Left ventricle myocardium inferior (tissue), 1 donor: ENCODE data around the gene APEX1. TPM values are rescaled to one million over a fixed set of nuclear protein-coding genes. Genes with fewer than 3 reads are reported as not detected.

Source experiments
- DNase-seq: peaks from one replicate; pipeline ENCODE4 v3.0.0-alpha.2; 2020
- H3K27ac ChIP-seq: fragments of 200-600 bp; replicated peaks from 2 replicates; pipeline ENCODE4 v1.8.0; 2021
- H3K27me3 ChIP-seq: fragments of 200-600 bp; 2 replicates; pipeline ENCODE4 v1.8.0; 2021; ENCODE audit warnings: low read depth
- H3K36me3 ChIP-seq: fragments of 200-600 bp; 2 replicates; pipeline ENCODE4 v1.8.0; 2021
- H3K4me1 ChIP-seq: fragments of 200-600 bp; 2 replicates; pipeline ENCODE4 v1.8.0; 2021
- H3K4me3 ChIP-seq: fragments of 200-600 bp; 2 replicates; pipeline ENCODE4 v1.8.0; 2021; ENCODE audit warnings: mild to moderate bottlenecking, moderate library complexity
- H3K9me3 ChIP-seq: fragments of 200-600 bp; replicated peaks from 2 replicates; pipeline ENCODE4 v1.8.0; 2021
- intact Hi-C: fragments of 100-400 bp; cut with micrococcal nuclease; formaldehyde crosslinking; loops from one replicate; pipeline ENCODE4 v1.11.0; 2022
- long read RNA-seq: library from polyadenylated mRNA; unstranded; transcript quantifications from one replicate; pipeline ENCODE4 v2.0.0, GENCODE V29; 2021
- total RNA-seq: library from RNA; stranded (reverse); fragmentation: NEBNext Ultra II Directional; extraction: Animal tissue kit (Norgen Biotek cat#: 25700); gene quantifications from one replicate; pipeline ENCODE4 v1.2.1, GENCODE V29; 2021
- TF ChIP-seq, protein P1 (sequence below): fragments of 200-600 bp; IDR thresholded peaks from 2 replicates; pipeline ENCODE4 v1.8.0; 2021; ENCODE audit warnings: antibody characterized with exemption, mild to moderate bottlenecking, borderline replicate concordance
- donor health status: DM: no; HTN: yes; CAD: no; lungs with severe emphysema.

Gene APEX1
- 75.0 TPM for total RNA-seq
- long read RNA-seq, transcript APEX1-202 (5 exons, 1,387 nt): minor isoform, 6 of 92 reads
- long read RNA-seq, transcript APEX1-201 (5 exons, 1,484 nt): major isoform, 63 of 92 reads
- long read RNA-seq, transcript APEX1-210 (5 exons, 1,437 nt): minor isoform, 9 of 92 reads
- long read RNA-seq, partial matches to known transcripts: 0 of 92 reads
- long read RNA-seq, other reads (novel, unspliced or antisense): 7 of 92 reads

GRCh38 chr14:20454516-20455354 lies at the start of gene APEX1, which contains the start of gene OSGEP:
Gene APEX1, plus strand, starts transcription at chr14:20455226. Its CDS starts 420 bp downstream, at chr14:20455646.
Gene OSGEP, minus strand, starts transcription at chr14:20454812. Its CDS starts 129 bp downstream, at chr14:20454683.
- Histone ChIP-seq H3K27me3 (no peaks in the 10 kb centered on the region), H3K27ac (peak within 1 kb of the TSS; percentile 97), H3K4me1 (peaks cover 62% of the 10 kb centered on the region), H3K4me3 (peak within 1 kb of the TSS; percentile 78), H3K9me3 (no peaks in the 10 kb centered on the region), H3K36me3 (peaks cover 67% of the 10 kb centered on the region)
- TF ChIP-seq, protein P1, sequence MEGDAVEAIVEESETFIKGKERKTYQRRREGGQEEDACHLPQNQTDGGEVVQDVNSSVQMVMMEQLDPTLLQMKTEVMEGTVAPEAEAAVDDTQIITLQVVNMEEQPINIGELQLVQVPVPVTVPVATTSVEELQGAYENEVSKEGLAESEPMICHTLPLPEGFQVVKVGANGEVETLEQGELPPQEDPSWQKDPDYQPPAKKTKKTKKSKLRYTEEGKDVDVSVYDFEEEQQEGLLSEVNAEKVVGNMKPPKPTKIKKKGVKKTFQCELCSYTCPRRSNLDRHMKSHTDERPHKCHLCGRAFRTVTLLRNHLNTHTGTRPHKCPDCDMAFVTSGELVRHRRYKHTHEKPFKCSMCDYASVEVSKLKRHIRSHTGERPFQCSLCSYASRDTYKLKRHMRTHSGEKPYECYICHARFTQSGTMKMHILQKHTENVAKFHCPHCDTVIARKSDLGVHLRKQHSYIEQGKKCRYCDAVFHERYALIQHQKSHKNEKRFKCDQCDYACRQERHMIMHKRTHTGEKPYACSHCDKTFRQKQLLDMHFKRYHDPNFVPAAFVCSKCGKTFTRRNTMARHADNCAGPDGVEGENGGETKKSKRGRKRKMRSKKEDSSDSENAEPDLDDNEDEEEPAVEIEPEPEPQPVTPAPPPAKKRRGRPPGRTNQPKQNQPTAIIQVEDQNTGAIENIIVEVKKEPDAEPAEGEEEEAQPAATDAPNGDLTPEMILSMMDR: no peak
- intact Hi-C loops: no loop called here
- DNase-seq: peak; percentile 98

GRCh38 chr14:20409226-20409625 lies 45.8 kb upstream of the APEX1 start:
- no peak overlapping the region for H3K27ac ChIP-seq

DNA sequence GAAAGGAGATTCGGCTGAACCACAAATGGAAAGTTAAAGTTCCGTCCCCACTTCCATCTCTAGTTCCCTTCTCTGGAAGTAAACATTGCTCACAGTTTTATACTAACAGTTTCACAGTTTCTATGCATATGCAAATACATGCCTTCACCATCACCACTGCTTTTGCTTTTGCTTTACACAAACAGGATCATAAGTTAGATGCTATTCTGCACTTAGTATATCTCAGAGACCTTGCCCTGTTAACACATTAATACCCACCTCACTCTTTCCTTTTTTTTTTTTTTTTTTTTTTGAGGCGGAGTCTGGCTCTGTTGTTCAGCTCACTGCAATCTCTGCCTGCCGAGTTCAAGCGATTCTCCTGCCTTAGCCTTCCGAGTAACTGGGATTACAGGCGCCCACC lies 42.6 kb upstream of the APEX1 start:
- intact Hi-C loops: loop anchor here (10.0 kb wide), 1 partner anchor 192 kb away; no protein-coding TSS in a partner anchor
- Histone ChIP-seq H3K27ac (peak overlapping the region; percentile 97), H3K27me3 (no peaks in the 10 kb centered on the region), H3K4me3 (peak overlapping the region; percentile 85), H3K9me3 (no peaks in the 10 kb centered on the region), H3K4me1 (peaks cover 23% of the 10 kb centered on the region), H3K36me3 (peaks cover 10% of the 10 kb centered on the region)
- TF ChIP-seq, protein P1: no peak
- no peak for DNase-seq

More at GRCh38 chr14:20409226-20409625, 45.8 kb upstream of the APEX1 start:
- DNase-seq: no peak
- no peak overlapping the region for H3K4me3 ChIP-seq
- peaks cover 42% of the 10 kb centered on the region for H3K36me3 ChIP-seq
- intact Hi-C loops: no loop called here
- H3K9me3 ChIP-seq: no peaks in the 10 kb centered on the region
- H3K27me3 ChIP-seq: no peaks in the 10 kb centered on the region
- peaks cover 22% of the 10 kb centered on the region for H3K4me1 ChIP-seq
- TF ChIP-seq, protein P1: no peak

- Histone ChIP-seq H3K4me1 (peaks cover 23% of the 10 kb centered on the region), H3K27me3 (no peaks in the 10 kb centered on the region), H3K4me3 (peak within 1 kb of the TSS; percentile 85), H3K9me3 (no peaks in the 10 kb centered on the region), H3K27ac (peak within 1 kb of the TSS; percentile 97), H3K36me3 (peaks cover 3% of the 10 kb centered on the region)
- TF ChIP-seq, protein P1: no peak
- intact Hi-C loops: loop anchor here (10.0 kb wide), 1 partner anchor 192 kb away; no protein-coding TSS in a partner anchor
- DNase-seq: peak; percentile 91
Measured at GRCh38 chr14:20412876-20413743, 41.9 kb upstream of the APEX1 start, which contains the start of gene TEP1. Gene TEP1, minus strand, starts transcription at chr14:20413501. Its CDS starts 5,062 bp downstream, at chr14:20408439.

DNA sequence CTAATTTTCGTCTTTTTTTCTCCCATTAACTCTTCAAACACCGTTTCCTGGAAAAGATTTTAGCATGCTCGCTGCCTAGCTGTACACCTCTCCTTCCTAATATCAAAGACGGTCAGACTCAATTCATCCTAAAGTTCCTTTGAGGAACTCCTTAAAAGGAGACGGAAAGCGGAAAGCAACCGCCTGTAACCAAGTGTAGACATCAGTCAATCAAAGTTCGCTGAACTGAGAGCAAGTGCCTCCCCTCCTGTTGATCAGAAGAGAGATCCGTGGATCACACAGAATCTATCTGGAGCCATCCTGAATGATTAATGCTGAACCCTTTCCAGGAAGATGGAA lies 41.3 kb upstream of the APEX1 start:
- H3K27me3 ChIP-seq: no peaks in the 10 kb centered on the region
- no peak for DNase-seq
- H3K36me3 ChIP-seq: no peaks in the 10 kb centered on the region
- intact Hi-C loops: loop anchor here (10.0 kb wide), 1 partner anchor 191 kb away; no protein-coding TSS in a partner anchor
- H3K4me3 ChIP-seq: peak overlapping the region; percentile 85
- peaks cover 23% of the 10 kb centered on the region for H3K4me1 ChIP-seq
- no peaks in the 10 kb centered on the region for H3K9me3 ChIP-seq
- TF ChIP-seq, protein P1: no peak
- H3K27ac ChIP-seq: peak overlapping the region; percentile 97
